Dendritic cell treated with granulocyte-macrophage colony-stimulating factor and Interleukin-4, amounts not matched to agents 40 ng/mL and 50 ng/mL, for 4 days (primary cell): ENCODE measurements around the gene EFHC1.

Source experiments
- H3K27ac Mint-ChIP-seq: one replicate; pipeline ENCODE4 v1.8.0; 2022; ENCODE audit warnings: mild to moderate bottlenecking, mixed read lengths
- H3K27me3 Mint-ChIP-seq: one replicate; pipeline ENCODE4 v1.8.0; 2022; ENCODE audit warnings: mild to moderate bottlenecking, mixed read lengths
- H3K36me3 Mint-ChIP-seq: one replicate; pipeline ENCODE4 v1.8.0; 2022; ENCODE audit warnings: low read depth, mixed read lengths
- H3K4me1 Mint-ChIP-seq: one replicate; pipeline ENCODE4 v1.8.0; 2022; ENCODE audit warnings: low read depth, mixed read lengths
- H3K4me3 Mint-ChIP-seq: one replicate; pipeline ENCODE4 v1.8.0; 2022; ENCODE audit warnings: mild to moderate bottlenecking, moderate library complexity, mixed read lengths
- H3K9me3 Mint-ChIP-seq: one replicate; pipeline ENCODE4 v1.8.0; 2022; ENCODE audit warnings: mixed read lengths
- intact Hi-C: fragments of 100-400 bp; cut with micrococcal nuclease; formaldehyde crosslinking; loops from one replicate; pipeline ENCODE4 v1.15.0; 2022

Gene EFHC1

DNA sequence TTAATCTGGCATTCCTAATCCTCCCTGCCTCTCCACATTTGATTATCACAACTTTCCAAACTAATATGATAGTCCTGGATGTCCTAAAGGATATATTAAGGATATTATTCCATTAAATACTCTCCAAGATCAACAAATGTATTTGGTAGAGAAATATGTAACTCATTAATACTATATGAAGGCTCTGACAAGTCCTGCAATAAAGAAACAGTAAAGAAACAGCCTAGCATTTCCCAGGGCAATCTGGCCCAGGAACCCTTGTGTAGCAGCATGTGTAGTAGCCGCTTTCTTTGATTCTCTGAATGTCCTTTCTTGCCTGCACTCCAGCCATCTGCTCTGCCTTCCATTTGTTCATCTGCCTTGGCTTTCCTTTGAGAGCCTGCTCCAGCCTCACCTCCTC, 133.0 kb downstream of the EFHC1 start:
- intact Hi-C loops: no loop called here
- no peak overlapping the region for H3K4me3 Mint-ChIP-seq
- H3K36me3 Mint-ChIP-seq: peaks cover 29% of the 10 kb centered on the region
- H3K9me3 Mint-ChIP-seq: no peaks in the 10 kb centered on the region
- no peaks in the 10 kb centered on the region for H3K27me3 Mint-ChIP-seq
- peaks cover 58% of the 10 kb centered on the region for H3K4me1 Mint-ChIP-seq
- H3K27ac Mint-ChIP-seq: no peak overlapping the region

DNA sequence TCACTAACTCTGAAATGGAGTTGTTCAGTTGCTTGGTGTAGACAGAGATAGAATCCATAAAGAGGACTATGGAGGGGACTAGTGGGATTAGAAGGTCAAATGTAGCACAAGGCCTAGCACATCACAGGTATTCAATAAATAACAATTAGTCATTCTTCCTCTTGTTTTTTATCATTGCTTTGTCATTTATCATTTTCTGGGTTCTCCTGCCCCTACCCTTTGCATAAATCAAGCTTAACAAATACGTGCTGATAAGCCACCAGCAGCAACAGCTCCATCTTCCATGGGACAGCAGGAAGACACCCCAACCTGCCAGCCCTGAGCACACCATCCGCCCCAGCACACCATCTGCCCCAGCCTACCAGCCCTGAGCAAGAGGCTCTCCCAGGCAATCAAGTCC, 133.6 kb downstream of the EFHC1 start:
- H3K36me3 Mint-ChIP-seq: peaks cover 32% of the 10 kb centered on the region

DNA sequence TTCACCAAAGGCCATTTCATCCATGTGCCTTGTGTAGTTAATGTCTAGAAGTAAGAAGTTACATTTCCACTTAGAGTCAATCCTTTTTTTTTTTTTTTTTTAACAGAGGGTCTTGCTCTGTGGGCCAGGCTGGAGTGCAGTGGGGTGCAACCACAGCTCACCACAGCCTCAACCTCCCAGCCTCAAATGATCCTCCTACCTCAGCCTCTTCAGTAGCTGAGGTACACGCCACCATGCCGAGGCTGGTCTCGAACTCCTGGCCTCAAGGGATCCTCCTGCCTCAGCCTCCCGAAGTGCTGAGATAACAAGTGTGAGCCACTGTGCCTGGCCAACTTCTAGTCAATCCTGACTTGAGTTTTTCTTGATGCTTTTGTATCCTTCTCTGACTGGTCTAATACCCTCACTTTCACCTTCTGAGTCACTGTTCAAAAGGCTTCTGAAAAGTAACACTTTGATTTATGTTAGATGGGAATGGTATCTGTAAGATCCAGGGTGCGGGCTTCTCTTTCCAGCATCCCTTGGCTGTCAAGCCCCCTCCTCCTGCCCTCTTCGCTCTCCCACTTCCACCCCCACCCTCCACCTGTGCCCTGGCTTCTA, 134.6 kb downstream of the EFHC1 start:
- Mint-ChIP-seq H3K27ac (no peak overlapping the region), H3K4me1 (peaks cover 57% of the 10 kb centered on the region), H3K27me3 (no peaks in the 10 kb centered on the region), H3K36me3 (peaks cover 36% of the 10 kb centered on the region), H3K4me3 (no peak overlapping the region), H3K9me3 (no peaks in the 10 kb centered on the region)
- intact Hi-C loops: no loop called here

More for the DNA sequence above, 133.6 kb downstream of the EFHC1 start:
- Mint-ChIP-seq H3K4me3 (no peak overlapping the region), H3K27ac (no peak overlapping the region), H3K9me3 (no peaks in the 10 kb centered on the region), H3K4me1 (peaks cover 58% of the 10 kb centered on the region), H3K27me3 (no peaks in the 10 kb centered on the region)
- intact Hi-C loops: no loop called here

DNA sequence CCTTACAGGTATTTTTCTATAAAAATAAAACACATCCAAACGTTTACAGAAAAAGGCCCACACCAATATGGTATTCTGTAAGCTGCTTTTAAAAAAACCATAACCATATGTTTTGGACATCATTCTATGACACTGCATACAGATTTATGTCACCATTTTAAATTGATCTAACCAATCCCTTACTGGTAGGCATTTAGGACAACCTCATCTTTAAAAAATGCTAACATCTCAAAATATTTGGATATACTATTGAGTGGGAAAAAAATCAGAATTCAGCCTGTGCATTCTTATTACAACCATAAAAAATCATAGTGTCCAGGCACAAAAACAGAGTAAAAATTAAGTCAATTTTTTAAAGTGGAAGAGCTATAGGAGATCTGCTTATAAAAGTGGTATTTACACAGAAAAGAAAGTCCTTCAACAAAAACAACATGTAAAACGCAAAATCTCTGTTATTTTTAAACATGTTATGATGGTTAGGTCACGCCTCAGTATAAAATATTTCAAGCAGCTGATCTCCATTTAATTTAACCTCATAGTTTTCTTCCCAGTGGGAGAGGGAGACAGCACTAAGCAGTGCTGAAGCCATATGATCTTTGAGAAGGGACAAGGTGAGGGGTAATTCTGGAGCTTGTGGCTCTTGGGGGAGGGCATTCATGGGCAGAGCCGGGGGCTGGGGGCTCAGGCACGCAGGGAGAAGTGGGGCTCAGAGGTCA, 135.5 kb downstream of the EFHC1 start:
- Mint-ChIP-seq H3K27ac (no peak overlapping the region), H3K27me3 (no peaks in the 10 kb centered on the region), H3K4me1 (peaks cover 48% of the 10 kb centered on the region), H3K36me3 (peaks cover 31% of the 10 kb centered on the region), H3K9me3 (no peaks in the 10 kb centered on the region), H3K4me3 (no peak overlapping the region)
- intact Hi-C loops: no loop called here

DNA sequence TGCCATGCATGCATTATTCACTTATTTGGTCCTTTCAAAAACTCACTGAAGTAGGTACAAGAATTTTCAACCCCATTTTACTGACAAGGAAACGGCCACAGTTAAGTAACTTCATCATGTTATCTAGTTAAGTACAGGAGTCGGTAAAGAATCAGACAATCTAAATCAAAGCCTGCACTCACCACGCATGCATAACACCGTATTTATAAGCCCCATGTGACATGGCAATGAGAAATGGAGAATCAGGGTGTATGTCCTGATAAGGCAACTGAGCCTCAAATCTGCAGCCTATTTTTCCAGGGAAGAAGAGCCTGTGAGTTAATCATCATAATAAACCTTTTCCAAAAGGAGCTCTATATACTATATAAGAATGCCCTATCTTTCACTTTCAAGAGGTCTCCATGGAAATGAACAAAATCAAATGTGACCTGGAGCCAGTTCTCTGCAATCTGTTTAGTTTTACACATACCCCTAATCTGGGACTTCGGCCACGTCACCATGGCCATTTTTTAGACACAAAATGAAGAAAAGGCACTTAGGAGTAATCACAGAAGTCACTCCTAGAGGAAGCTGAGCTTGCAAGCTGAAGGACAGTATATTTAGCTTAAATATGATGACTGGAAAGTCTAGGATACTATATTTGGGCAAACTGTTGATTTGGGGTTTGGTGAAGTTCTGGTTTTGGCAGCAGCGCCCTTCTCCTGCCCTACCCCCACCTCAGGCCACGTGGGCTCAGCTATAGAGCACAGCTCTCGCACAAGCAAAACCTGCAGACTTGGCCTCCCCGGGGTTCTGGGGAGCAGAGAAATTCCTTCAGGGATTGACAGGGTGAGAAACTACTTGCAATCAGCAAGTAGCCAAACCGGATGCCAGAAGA, 137.5 kb downstream of the EFHC1 start:
- Mint-ChIP-seq H3K4me3 (no peak overlapping the region), H3K36me3 (peaks cover 18% of the 10 kb centered on the region), H3K9me3 (no peaks in the 10 kb centered on the region), H3K27me3 (no peaks in the 10 kb centered on the region), H3K4me1 (peaks cover 44% of the 10 kb centered on the region), H3K27ac (no peak overlapping the region)
- intact Hi-C loops: no loop called here

DNA sequence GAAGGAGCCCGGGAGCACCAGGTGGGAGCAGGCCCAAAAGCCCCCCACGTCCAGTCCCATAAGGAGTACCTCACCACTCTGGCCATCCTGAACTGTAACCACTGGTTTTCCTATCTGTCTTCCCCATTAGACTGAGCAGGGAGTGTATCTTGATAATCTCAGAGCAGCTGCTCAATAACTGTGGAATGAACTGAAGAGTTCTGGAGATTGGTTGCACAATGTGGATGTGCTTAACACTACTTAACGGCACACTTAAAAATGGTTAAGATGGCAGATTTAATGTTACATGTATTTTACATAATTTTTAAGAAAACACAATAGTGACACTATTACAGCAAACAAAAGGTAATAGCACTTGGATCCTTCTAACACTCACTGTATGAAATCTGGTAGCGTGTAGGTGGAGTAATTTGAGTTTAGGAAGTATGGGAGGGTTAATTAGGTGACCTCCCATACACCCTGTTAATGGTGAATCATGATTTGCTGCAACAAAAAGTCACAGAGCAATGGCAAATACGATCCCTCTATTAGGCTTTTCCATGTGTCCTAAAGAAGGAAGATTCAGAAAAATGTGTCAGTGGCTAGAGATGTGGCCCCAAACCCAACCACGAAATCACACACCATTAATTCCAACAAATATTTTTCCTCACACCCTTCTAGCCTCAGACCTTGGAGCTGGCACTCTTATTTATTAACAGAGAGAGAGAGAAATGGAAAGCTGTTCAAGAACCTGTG, 138.3 kb downstream of the EFHC1 start:
- Mint-ChIP-seq H3K27me3 (no peaks in the 10 kb centered on the region), H3K27ac (no peak overlapping the region), H3K4me1 (peaks cover 44% of the 10 kb centered on the region), H3K36me3 (peaks cover 15% of the 10 kb centered on the region), H3K9me3 (no peaks in the 10 kb centered on the region), H3K4me3 (no peak overlapping the region)
- intact Hi-C loops: no loop called here

DNA sequence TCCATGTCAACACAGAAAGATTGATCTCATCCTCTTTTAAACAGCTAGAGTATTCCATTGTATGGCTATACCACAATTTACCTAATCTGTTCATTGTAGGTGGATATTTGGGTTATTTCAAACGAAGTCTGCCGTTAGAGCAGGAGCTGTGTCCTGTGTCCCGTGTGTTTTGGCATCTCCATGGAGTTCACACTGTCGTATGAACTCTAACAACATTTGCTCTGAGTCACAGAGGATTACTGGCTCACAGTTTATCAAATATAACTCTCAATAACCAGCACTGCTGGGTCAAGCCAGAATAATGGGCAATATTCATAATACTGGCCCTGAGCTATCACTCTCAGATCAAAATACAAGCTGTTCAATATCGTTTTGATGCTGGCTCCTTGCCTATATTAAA, 140.3 kb downstream of the EFHC1 start:
- Mint-ChIP-seq H3K27ac (no peak overlapping the region), H3K27me3 (no peaks in the 10 kb centered on the region), H3K4me1 (peaks cover 48% of the 10 kb centered on the region), H3K9me3 (no peaks in the 10 kb centered on the region), H3K4me3 (no peak overlapping the region), H3K36me3 (peaks cover 22% of the 10 kb centered on the region)
- intact Hi-C loops: no loop called here

DNA sequence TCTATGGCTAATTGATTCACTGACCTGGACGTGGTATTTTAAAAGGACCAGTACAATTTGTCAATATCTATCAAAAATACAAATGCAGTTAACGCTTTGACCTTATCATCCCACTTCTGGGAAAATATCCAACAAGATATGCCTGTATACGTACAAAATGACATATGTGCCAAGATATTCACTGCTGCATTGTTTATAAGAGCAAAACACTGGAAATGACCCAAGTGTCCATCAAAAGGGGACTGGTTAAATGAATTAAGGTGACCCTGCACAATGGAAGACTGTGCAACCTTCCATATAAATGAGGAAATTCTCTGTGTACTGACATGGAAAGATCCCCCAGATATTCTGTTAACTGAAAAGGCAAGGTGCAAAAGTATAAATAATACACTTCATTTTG, 142.8 kb downstream of the EFHC1 start:
- no peaks in the 10 kb centered on the region for H3K9me3 Mint-ChIP-seq
- H3K36me3 Mint-ChIP-seq: peaks cover 25% of the 10 kb centered on the region
- intact Hi-C loops: no loop called here
- H3K4me1 Mint-ChIP-seq: peaks cover 59% of the 10 kb centered on the region
- no peaks in the 10 kb centered on the region for H3K27me3 Mint-ChIP-seq
- H3K4me3 Mint-ChIP-seq: no peak overlapping the region
- H3K27ac Mint-ChIP-seq: no peak overlapping the region

DNA sequence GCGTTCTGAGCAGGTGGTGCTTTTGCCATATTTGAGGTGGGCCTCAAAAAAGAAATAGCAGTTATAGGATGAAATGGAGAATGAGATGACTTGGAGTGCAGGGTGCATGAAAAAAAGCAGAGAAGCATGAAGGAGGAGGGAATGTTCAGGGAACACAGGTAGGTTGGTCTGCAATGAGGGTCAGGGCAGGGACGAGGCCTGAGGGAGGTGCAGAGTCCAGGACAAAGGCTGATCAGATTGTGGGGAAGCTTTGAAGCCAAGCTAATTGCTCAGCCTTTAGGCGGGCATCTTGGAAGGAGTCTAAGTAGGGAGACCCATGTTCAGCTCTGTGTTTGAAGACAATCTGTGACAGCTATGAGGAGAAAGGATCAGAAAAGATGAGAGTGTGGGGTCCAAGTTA, 144.7 kb downstream of the EFHC1 start:
- no peak overlapping the region for H3K4me3 Mint-ChIP-seq
- intact Hi-C loops: no loop called here

DNA sequence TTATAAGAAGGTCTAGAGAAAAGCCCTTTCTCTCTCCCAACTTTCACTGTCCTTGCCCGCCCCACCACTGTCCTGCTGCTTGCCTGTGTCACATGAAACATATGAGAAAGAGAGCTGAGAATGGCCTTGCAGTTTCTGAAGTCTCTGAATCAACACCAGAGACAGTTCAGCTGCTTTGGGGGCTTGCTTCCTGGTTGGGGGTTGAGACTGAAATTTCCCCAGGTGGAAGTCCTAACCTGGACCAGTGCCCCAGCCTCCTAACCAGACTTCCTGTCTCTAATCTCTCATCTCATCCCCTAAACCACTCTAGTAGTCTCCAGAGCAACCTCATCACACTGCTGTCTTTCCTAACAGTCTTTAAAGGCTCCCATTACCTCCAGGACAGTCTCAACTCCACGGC, 146.1 kb downstream of the EFHC1 start:
- Mint-ChIP-seq H3K9me3 (no peaks in the 10 kb centered on the region), H3K4me3 (no peak overlapping the region), H3K4me1 (peaks cover 49% of the 10 kb centered on the region), H3K27me3 (no peaks in the 10 kb centered on the region), H3K36me3 (peaks cover 17% of the 10 kb centered on the region), H3K27ac (no peak overlapping the region)
- intact Hi-C loops: no loop called here

More for the DNA sequence above, 144.7 kb downstream of the EFHC1 start:
- H3K9me3 Mint-ChIP-seq: no peaks in the 10 kb centered on the region
- no peaks in the 10 kb centered on the region for H3K27me3 Mint-ChIP-seq
- no peak overlapping the region for H3K27ac Mint-ChIP-seq
- peaks cover 17% of the 10 kb centered on the region for H3K36me3 Mint-ChIP-seq
- H3K4me1 Mint-ChIP-seq: peaks cover 49% of the 10 kb centered on the region

DNA sequence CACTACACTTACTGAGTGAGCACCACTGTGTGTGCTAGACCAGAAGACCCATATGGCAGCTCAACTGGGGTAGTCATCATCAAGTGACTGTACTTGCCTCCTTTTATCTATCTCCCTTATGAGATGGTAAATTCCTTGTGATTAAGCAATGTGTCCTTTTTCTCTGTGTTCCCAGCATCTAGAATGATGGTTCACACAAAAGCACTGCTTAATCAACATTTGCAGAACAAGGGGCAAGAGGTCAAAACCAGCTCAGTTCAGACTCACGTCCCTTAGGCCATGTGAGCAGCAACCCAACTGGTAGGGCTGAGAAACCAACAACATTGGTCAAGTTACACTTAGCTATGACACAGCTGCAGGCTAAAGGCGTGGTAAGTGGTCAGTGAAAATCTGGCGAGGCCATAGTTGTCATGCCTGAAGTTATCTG, 146.7 kb downstream of the EFHC1 start:
- no peak overlapping the region for H3K27ac Mint-ChIP-seq
- H3K4me1 Mint-ChIP-seq: peaks cover 45% of the 10 kb centered on the region
- intact Hi-C loops: no loop called here

DNA sequence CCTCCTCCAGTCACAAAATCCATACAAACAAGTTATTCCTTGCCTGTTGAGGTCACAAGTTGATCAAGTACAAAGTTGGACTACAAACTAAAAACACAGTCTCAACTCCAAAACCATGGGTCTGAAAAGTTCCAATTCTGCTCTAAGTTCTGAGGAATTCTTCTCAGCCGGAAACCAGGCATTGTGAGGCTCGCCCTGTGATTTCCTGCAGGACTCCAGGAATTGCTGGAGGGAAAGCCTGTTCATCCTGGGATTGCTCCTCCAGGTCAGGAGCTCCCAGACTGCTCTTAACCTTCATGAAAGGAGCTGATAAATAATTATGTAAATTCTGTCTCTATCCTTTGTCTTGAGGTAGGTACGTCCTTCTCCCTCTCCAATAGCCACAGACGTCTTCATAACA, 148.2 kb downstream of the EFHC1 start:
- intact Hi-C loops: no loop called here
- Mint-ChIP-seq H3K4me1 (peaks cover 42% of the 10 kb centered on the region), H3K9me3 (no peaks in the 10 kb centered on the region), H3K4me3 (no peak overlapping the region), H3K27ac (no peak overlapping the region), H3K27me3 (no peaks in the 10 kb centered on the region), H3K36me3 (peaks cover 27% of the 10 kb centered on the region)

More for the DNA sequence above, 146.7 kb downstream of the EFHC1 start:
- Mint-ChIP-seq H3K4me3 (no peak overlapping the region), H3K9me3 (no peaks in the 10 kb centered on the region), H3K36me3 (peaks cover 24% of the 10 kb centered on the region), H3K27me3 (no peaks in the 10 kb centered on the region)

DNA sequence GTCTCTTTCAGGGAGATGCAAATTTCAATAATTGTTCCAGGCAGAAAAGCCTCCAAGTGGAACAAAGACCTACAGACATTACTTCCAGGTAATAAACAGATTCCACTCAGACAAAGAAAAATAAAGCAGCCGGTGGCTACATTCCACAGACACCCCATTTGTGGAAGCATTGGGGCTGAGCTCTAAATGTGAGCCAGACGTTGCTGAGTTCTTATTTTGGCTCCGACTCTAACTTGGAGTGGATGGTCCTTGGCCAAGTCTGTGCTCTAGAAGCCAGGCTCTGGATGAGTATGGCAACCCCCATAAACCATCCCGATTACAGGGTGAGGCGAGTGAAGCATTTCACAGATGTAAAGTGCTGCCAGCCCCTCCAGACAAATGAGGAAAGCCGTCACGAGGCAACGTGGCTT, 150.2 kb downstream of the EFHC1 start:
- H3K27me3 Mint-ChIP-seq: no peaks in the 10 kb centered on the region
- no peak overlapping the region for H3K27ac Mint-ChIP-seq
- no peaks in the 10 kb centered on the region for H3K9me3 Mint-ChIP-seq
- intact Hi-C loops: no loop called here
- no peak overlapping the region for H3K4me3 Mint-ChIP-seq
- peaks cover 49% of the 10 kb centered on the region for H3K4me1 Mint-ChIP-seq
- peaks cover 29% of the 10 kb centered on the region for H3K36me3 Mint-ChIP-seq
